Stimulated activated CD4-positive, alpha-beta T cell treated with anti-CD3 and anti-CD28 coated beads, TNF-alpha, amount 100 ng/mL, for 4 hours (primary cell): ENCODE measurements around the gene PUM1.

Experiments
- DNase-seq, 3 experiments: peaks; one replicate each; pipeline ENCODE4 v3.0.0-alpha.2; 2020; ENCODE audit warnings: low read depth in 3 of 3

Gene PUM1

GRCh38 chr1:30930631-30931173, 134.8 kb downstream of the PUM1 start:
- no peak for DNase-seq

- no peak for DNase-seq
These were observed 135.5 kb downstream of the PUM1 start for GRCh38 chr1:30929944-30930525.

GRCh38 chr1:30929135-30929889, 136.2 kb downstream of the PUM1 start:
- DNase-seq, result no peak

- DNase-seq, result no peak
These were observed 136.8 kb downstream of the PUM1 start for GRCh38 chr1:30928789-30929134.

GRCh38 chr1:30928171-30928570, 137.3 kb downstream of the PUM1 start:
- no peak for DNase-seq

GRCh38 chr1:30927448-30927847, 138.1 kb downstream of the PUM1 start:
- DNase-seq, result no peak

GRCh38 chr1:30923597-30923996, 141.9 kb downstream of the PUM1 start:
- no peak for DNase-seq

GRCh38 chr1:30920827-30921226, 144.7 kb downstream of the PUM1 start:
- no peak for DNase-seq

- no peak for DNase-seq
These were observed 146.3 kb downstream of the PUM1 start for GRCh38 chr1:30919025-30919881.

- DNase-seq, result no peak
These were observed 149.2 kb downstream of the PUM1 start for GRCh38 chr1:30916296-30916695.

GRCh38 chr1:30915491-30916230, 149.9 kb downstream of the PUM1 start:
- no peak for DNase-seq

GRCh38 chr1:30914931-30915330, 150.6 kb downstream of the PUM1 start:
- DNase-seq, result no peak

- DNase-seq, result no peak
These were observed 151.0 kb downstream of the PUM1 start for GRCh38 chr1:30914587-30914922.

GRCh38 chr1:30912913-30913652, 152.4 kb downstream of the PUM1 start:
- no peak for DNase-seq

- no peak for DNase-seq
These were observed 153.3 kb downstream of the PUM1 start for GRCh38 chr1:30912224-30912623.

- DNase-seq, result peak in 1 of 3 experiments; percentile 15
These were observed 154.2 kb downstream of the PUM1 start for GRCh38 chr1:30911059-30911954.

- DNase-seq, result no peak
These were observed 156.0 kb downstream of the PUM1 start for GRCh38 chr1:30909365-30910068.

GRCh38 chr1:30908696-30909364, 156.7 kb downstream of the PUM1 start, which contains the start of gene SDC3:
SDC3 (minus strand) TSS chr1:30908758; CDS start chr1:30908586, 172 bp downstream.
- DNase-seq, result no peak

- no peak for DNase-seq
These were observed 157.2 kb downstream of the PUM1 start for GRCh38 chr1:30908316-30908695.
